Gastrocnemius medialis (tissue), 4 donors: Measurements from ENCODE around the gene LAMB3. TPM values are rescaled to one million over a fixed set of nuclear protein-coding genes. Genes with fewer than 3 reads are reported as not detected.

Experiments
- ATAC-seq, 2 donors: fragments of 150-250 bp; one replicate each; pipeline ENCODE4 v1.9.1; 2016
- DNase-seq, 2 donors: peaks; one replicate each; pipeline ENCODE4 v3.0.0-alpha.2; 2019
- H3K27ac ChIP-seq, 4 donors: fragments of 200-600 bp; sonication (generic); 1 replicate in 1 of 4; 2 replicates in 3 of 4; pipeline ENCODE4 v1.5.1; 2016 to 2018; ENCODE audit warnings: mild to moderate bottlenecking in 2 of 4, moderate library complexity in 1 of 4
- H3K27me3 ChIP-seq, 3 donors: fragments of 200-600 bp; sonication (generic) in 2 of 3; 1 replicate in 1 of 3; 2 replicates in 2 of 3; pipeline versions ENCODE4 v1.5.1 to v1.6.0; 2016 to 2019; ENCODE audit warnings: mild to moderate bottlenecking in 1 of 3, moderate library complexity in 1 of 3
- H3K36me3 ChIP-seq, 2 donors: fragments of 200-600 bp; sonication (generic) in 1 of 2; one replicate each; pipeline ENCODE4 v1.5.1; 2017 to 2018
- H3K4me1 ChIP-seq, 2 donors: fragments of 200-600 bp; sonication (generic) in 1 of 2; one replicate each; pipeline ENCODE4 v1.5.1; 2016 to 2017; ENCODE audit warnings: mild to moderate bottlenecking in 2 of 2
- H3K4me3 ChIP-seq, 4 donors: fragments of 200-600 bp; sonication (generic) in 3 of 4; 1 replicate in 1 of 4; 2 replicates in 3 of 4; pipeline ENCODE4 v1.5.1; 2016 to 2019; ENCODE audit warnings: mild to moderate bottlenecking in 2 of 4
- H3K9me3 ChIP-seq, 3 donors: fragments of 200-600 bp; sonication (generic) in 2 of 3; 1 replicate in 1 of 3; 2 replicates in 2 of 3; pipeline ENCODE4 v1.5.1; 2016 to 2019
- POLR2A ChIP-seq, 2 donors: fragments of 450-650 bp; IDR thresholded peaks; one replicate each; pipeline ENCODE4 v1.6.1; 2017; ENCODE audit warnings: antibody characterized with exemption in 2 of 2, mild to moderate bottlenecking in 2 of 2, moderate library complexity in 2 of 2
- in situ Hi-C, 4 donors: fragments of 200-750 bp; cut with MboI; loops; one replicate each; pipeline versions ENCODE4 v1.15.0 to v1.8.0; 2017; ENCODE audit warnings: low sequenced_read_pairs in 4 of 4
- intact Hi-C: fragments of 100-400 bp; cut with DNase I; formaldehyde crosslinking; loops from one replicate; pipeline ENCODE4 v1.15.1; 2023; ENCODE audit warnings: low total_unique reads
- total RNA-seq, 4 donors: library from RNA; depleted of rRNA; stranded (reverse); fragments of >200 nt; gene quantifications; one replicate each; pipeline versions ENCODE4 v1.1.0 to v1.2.3, GENCODE V29; 2016
- TF ChIP-seq, protein P1 (sequence below), 5 experiments: fragments of 450-650 bp in 3 of 5; fragments of 200-600 bp in 2 of 5; sonication (generic) in 2 of 5; IDR thresholded peaks in 4 of 5; conservative IDR thresholded peaks in 1 of 5; 1 replicate in 4 of 5; 2 replicates in 1 of 5; pipeline ENCODE4 v1.5.1; 2016 to 2019; ENCODE audit warnings: antibody characterized with exemption in 5 of 5, mild to moderate bottlenecking in 3 of 5, moderate library complexity in 3 of 5

LAMB3 gene
- total RNA-seq, 4 donors from 2014 or later = 0.61 to 1.9 (median 0.72) TPM

DNA sequence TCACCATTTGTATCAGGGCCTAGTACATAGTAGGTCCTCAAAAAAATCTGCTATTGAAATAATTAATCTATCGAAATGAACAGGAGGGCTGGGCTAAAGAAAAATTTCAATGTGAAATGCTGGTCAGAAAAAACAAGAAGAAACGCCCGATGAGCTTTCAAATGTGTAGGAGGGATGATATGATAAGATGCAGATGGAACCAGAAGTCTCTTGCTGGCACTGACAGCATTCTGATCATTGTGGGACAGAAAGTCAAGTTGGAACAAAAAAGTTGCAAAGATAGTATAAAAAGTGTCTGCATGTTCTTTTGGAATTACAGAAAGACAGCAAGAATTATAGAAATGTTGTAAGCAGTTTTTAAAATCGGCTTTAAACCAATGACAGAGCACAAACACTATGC is 34.1 kb upstream of the LAMB3 start:
- no peaks in the 10 kb centered on the region for H3K36me3 ChIP-seq
- DNase-seq (no peak), ATAC-seq (no peak)
- no peak overlapping the region for H3K4me3 ChIP-seq
- TF ChIP-seq POLR2A (IDR thresholded peaks at IDR 0.05) = no peak
- H3K4me1 ChIP-seq = peaks cover 0 to 7% of the 10 kb centered on the region in 2 donors
- H3K9me3 ChIP-seq = no peaks in the 10 kb centered on the region
- no peak overlapping the region for H3K27ac ChIP-seq
- H3K27me3 ChIP-seq = no peaks in the 10 kb centered on the region
- in situ Hi-C loops = loop anchor here in 2 of 4 donors (10.0 kb wide), 1 partner anchor 52 kb away; no protein-coding TSS in a partner anchor
- intact Hi-C loops = no loop called here

DNA sequence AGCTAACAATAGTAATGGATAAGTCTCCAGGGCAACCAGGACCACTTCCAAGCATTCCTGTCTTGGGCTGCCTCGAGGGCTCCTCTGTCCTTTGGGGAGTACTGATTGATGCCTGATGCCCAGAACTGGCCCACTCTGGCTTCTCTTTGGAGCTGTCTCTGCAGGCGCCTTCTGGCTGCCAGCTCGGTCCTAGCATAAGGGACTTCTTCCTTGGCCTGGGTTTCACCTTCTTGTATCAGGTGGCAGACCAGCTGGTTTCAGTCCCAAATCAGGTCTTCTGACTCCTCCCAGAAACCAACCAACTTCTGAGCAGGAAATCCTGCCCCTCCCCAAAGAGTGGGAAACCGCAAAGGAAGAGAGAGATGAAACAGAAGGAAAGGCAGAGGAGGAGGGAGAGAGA is 33.6 kb upstream of the LAMB3 start:
- TF ChIP-seq POLR2A (IDR thresholded peaks at IDR 0.05) = no peak
- TF ChIP-seq, protein P1, sequence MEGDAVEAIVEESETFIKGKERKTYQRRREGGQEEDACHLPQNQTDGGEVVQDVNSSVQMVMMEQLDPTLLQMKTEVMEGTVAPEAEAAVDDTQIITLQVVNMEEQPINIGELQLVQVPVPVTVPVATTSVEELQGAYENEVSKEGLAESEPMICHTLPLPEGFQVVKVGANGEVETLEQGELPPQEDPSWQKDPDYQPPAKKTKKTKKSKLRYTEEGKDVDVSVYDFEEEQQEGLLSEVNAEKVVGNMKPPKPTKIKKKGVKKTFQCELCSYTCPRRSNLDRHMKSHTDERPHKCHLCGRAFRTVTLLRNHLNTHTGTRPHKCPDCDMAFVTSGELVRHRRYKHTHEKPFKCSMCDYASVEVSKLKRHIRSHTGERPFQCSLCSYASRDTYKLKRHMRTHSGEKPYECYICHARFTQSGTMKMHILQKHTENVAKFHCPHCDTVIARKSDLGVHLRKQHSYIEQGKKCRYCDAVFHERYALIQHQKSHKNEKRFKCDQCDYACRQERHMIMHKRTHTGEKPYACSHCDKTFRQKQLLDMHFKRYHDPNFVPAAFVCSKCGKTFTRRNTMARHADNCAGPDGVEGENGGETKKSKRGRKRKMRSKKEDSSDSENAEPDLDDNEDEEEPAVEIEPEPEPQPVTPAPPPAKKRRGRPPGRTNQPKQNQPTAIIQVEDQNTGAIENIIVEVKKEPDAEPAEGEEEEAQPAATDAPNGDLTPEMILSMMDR (IDR thresholded peaks at IDR 0.05 in 4 of 5, conservative IDR thresholded peaks at IDR 0.05 in 1 of 5) = no peak
- in situ Hi-C loops = loop anchor here in 2 of 4 donors (10.0 kb wide), 1 partner anchor 51 kb away; no protein-coding TSS in a partner anchor
- Histone ChIP-seq H3K9me3 (no peaks in the 10 kb centered on the region), H3K27ac (no peak overlapping the region), H3K4me3 (no peak overlapping the region), H3K36me3 (no peaks in the 10 kb centered on the region), H3K27me3 (no peaks in the 10 kb centered on the region), H3K4me1 (peaks cover 0 to 7% of the 10 kb centered on the region in 2 donors)
- intact Hi-C loops = no loop called here
- no peak for ATAC-seq
- DNase-seq = no peak

DNA sequence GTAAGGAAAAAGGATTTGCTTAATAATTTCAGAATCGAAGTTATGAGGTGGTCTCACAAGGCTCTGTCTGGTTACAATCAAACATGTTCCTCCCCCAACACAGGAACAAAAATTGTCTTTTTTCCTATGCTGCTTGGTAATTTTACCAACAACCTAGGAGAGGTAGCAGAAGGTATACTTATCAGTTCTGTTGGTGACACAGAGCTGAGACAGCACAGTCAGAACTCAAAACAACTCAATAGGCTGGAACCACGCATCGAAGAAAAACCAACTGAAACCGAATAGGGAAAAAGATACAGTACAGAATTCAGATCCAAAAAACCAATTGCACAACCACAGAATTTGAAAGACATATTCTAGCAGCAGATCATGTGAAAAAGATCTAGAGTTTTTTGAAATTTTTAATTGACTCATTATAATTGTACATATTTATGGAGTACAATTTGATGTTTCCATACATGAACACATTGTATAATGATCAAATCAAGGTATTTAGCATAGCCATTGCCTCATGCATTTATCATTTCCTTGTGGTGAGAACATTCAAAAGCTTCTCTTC is 26.8 kb upstream of the LAMB3 start:
- intact Hi-C loops (no loop called here), in situ Hi-C loops (no loop called here)
- Histone ChIP-seq H3K27ac (peak overlapping the region in 3 of 4 donors; percentile 15 to 95 (median 49)), H3K9me3 (no peaks in the 10 kb centered on the region), H3K4me1 (peaks cover 18 to 22% of the 10 kb centered on the region in 2 donors), H3K4me3 (no peak overlapping the region), H3K36me3 (no peaks in the 10 kb centered on the region), H3K27me3 (no peaks in the 10 kb centered on the region)
- no peak for DNase-seq
- TF ChIP-seq, protein P1 (IDR thresholded peaks at IDR 0.05 in 4 of 5, conservative IDR thresholded peaks at IDR 0.05 in 1 of 5) = no peak
- TF ChIP-seq POLR2A (IDR thresholded peaks at IDR 0.05) = no peak
- no peak for ATAC-seq

DNA sequence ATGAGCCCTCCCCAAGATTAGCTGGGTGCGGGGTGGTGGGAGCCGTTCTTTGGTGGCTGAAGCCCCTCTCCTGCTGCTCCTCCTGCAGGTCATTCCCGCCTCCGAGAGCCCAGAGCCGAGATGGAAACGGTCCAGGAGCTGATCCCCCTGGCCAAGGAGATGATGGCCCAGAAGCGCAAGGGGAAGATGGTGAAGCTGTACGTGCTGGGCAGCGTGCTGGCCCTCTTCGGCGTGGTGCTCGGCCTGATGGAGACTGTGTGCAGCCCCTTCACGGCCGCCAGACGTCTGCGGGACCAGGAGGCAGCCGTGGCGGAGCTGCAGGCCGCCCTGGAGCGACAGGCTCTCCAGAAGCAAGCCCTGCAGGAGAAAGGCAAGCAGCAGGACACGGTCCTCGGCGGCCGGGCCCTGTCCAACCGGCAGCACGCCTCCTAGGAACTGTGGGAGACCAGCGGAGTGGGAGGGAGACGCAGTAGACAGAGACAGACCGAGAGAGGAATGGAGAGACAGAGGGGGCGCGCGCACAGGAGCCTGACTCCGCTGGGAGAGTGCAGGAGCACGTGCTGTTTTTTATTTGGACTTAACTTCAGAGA is 23.4 kb upstream of the LAMB3 start:
- no peaks in the 10 kb centered on the region for H3K27me3 ChIP-seq
- in situ Hi-C loops (no loop called here), intact Hi-C loops (loop anchor here (2.0 kb wide), 1 partner anchor 49 kb away; no protein-coding TSS in a partner anchor)
- TF ChIP-seq, protein P1 (IDR thresholded peaks at IDR 0.05 in 4 of 5, conservative IDR thresholded peaks at IDR 0.05 in 1 of 5) = no peak
- no peak for TF ChIP-seq POLR2A (IDR thresholded peaks at IDR 0.05)
- DNase-seq (peak; percentile 21 to 36), ATAC-seq (peak; percentile 31 to 39)
- H3K36me3 ChIP-seq = no peaks in the 10 kb centered on the region
- peaks cover 52 to 54% of the 10 kb centered on the region in 2 donors for H3K4me1 ChIP-seq
- H3K27ac ChIP-seq = peak overlapping the region; percentile 95 to 96 (median 95)
- no peaks in the 10 kb centered on the region for H3K9me3 ChIP-seq
- peak overlapping the region; percentile 69 to 78 (median 73) for H3K4me3 ChIP-seq

DNA sequence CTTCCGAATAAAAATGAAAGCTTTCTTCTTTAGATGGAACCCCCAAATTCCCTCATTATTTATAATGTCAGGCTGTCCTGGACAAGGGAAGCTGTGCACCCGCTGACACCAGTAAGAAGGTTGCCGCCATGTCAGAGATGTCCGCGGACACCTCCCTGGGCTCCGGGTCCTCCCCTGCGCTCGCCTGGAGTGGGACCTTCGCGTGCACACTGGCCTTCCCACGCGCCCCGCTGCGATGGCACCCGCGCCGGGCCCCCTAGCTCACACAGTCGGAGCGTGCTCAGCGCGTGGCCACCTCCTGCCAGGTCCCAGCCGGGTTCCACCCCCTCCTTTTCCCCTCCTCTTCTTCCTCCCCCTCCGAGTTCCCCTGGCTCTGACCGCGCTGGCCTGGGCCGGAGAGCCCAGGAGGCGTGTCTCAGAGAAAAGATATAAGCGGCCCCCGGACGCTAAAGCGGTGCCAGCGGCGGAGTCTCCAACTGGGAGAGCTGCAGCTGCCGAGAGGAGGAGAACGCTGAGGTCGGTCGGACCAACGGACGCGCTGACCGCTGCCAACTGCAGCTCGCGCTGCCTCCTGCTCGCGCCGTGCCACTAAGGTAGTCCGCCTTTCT is 22.8 kb upstream of the LAMB3 start, which contains the start of gene G0S2:
Gene G0S2 (plus strand): TSS at position 456 of the 608 bp plus-strand sequence. CDS start 273 bp downstream, outside the sequence.
- intact Hi-C loops (loop anchor here (2.0 kb wide), 1 partner anchor 48 kb away; no protein-coding TSS in a partner anchor), in situ Hi-C loops (no loop called here)
- no peaks in the 10 kb centered on the region for H3K27me3 ChIP-seq
- H3K36me3 ChIP-seq = no peaks in the 10 kb centered on the region
- ATAC-seq (peak; percentile 49 to 67), DNase-seq (peak; percentile 77 to 96)
- TF ChIP-seq POLR2A (IDR thresholded peaks at IDR 0.05) = peak; percentile 81 to 95
- TF ChIP-seq, protein P1 (IDR thresholded peaks at IDR 0.05 in 4 of 5, conservative IDR thresholded peaks at IDR 0.05 in 1 of 5) = no peak
- peaks cover 58 to 59% of the 10 kb centered on the region in 2 donors for H3K4me1 ChIP-seq
- H3K4me3 ChIP-seq = peak within 1 kb of the TSS; percentile 69 to 78 (median 73)
- no peaks in the 10 kb centered on the region for H3K9me3 ChIP-seq
- peak within 1 kb of the TSS; percentile 95 to 96 (median 95) for H3K27ac ChIP-seq
